GM18498 (cell line): ENCODE data around the gene METTL1.
"Not testable (repeated sequence)": the region's sequence is repeated elsewhere in the genome, so short reads cannot be mapped to it uniquely, and the experiment has no call there.

Experiments
- ATAC-seq: cut with Tn5 transposase; IDR thresholded peaks from one replicate; pipeline ENCODE4 v1.9.1; 2021; ENCODE audit warnings: mild to moderate bottlenecking, moderate library complexity; ENCODE audit not compliant: unreplicated experiment

The METTL1 gene

GRCh38 chr12:57726151-57726883, 45.6 kb downstream of the METTL1 start:
- no peak for ATAC-seq

GRCh38 chr12:57725851-57726150, 46.1 kb downstream of the METTL1 start:
- no peak for ATAC-seq

GRCh38 chr12:57724936-57725740, 46.8 kb downstream of the METTL1 start:
- no peak for ATAC-seq

GRCh38 chr12:57724003-57724935, 47.6 kb downstream of the METTL1 start:
- ATAC-seq = no peak

- ATAC-seq = no peak
Observed at GRCh38 chr12:57723630-57723962, 48.3 kb downstream of the METTL1 start.

GRCh38 chr12:57722716-57723629, 48.9 kb downstream of the METTL1 start:
- ATAC-seq = no peak

GRCh38 chr12:57721846-57722608, 49.9 kb downstream of the METTL1 start:
- not testable (repeated sequence) for ATAC-seq

- ATAC-seq = no peak
Observed at GRCh38 chr12:57720606-57721595, 51.0 kb downstream of the METTL1 start.

- ATAC-seq = no peak
Observed at GRCh38 chr12:57719777-57720605, 51.9 kb downstream of the METTL1 start.

GRCh38 chr12:57718641-57719528, 53.0 kb downstream of the METTL1 start:
- no peak for ATAC-seq
